K562 (cell line): Measurements from ENCODE around the gene NR3C2. TPM values are rescaled to one million over a fixed set of nuclear protein-coding genes. Genes with fewer than 3 reads are reported as not detected.

ENCODE experiments used
- ATAC-seq: fragments of 200-7000 bp; cut with Tn5 transposase; 3 replicates; pipeline ENCODE4 v1.9.1; 2020; ENCODE audit warnings: moderate library complexity
- BruUV-seq: library from RNA; stranded (reverse); fragments of 400-500 nt; replicated peaks from 2 replicates; lab custom pipeline; 2021; lab: Mats Ljungman, UMichigan
- CTCF ChIA-PET: fragments of 300-600 bp; formaldehyde crosslinking; extraction: SDS; loops from one replicate; lab custom pipeline; 2021; ENCODE audit warnings: low intra/inter-chr PET ratio; lab: Yijun Ruan, JAX
- POLR2A ChIA-PET: fragments of 300-600, 350-650 bp; sonication (Branson Sonifier 250); formaldehyde crosslinking; extraction: SDS; loops from one replicate; lab custom pipeline; 2021; ENCODE audit warnings: antibody characterized with exemption, inconsistent platforms; lab: Yijun Ruan, JAX
- DNase-seq, 4 experiments: peaks; one replicate each; pipeline versions ENCODE4 v3.0.0 to v3.0.0-alpha.2; 2011 to 2018; ENCODE audit warnings: low spot score in 3 of 4, mixed read lengths in 3 of 4; ENCODE audit errors: extremely low read depth in 1 of 4
- FAIRE-seq: peaks from 2 replicates; lab custom pipeline; 2011; peaks lifted over from hg19 to GRCh38; lab: Jason Lieb, UNC
- H2AFZ ChIP-seq: 2 replicates; pipeline ENCODE4 v1.6.0; 2011; ENCODE audit warnings: low read depth, low read length, control low read depth, inconsistent platforms
- H3K27ac ChIP-seq: fragments of 200-600 bp; 3 replicates; pipeline ENCODE4 v1.8.0; 2011; ENCODE audit warnings: low read depth, mild to moderate bottlenecking, control low read depth, inconsistent platforms, low read length, moderate library complexity, mixed read lengths; ENCODE audit errors: extremely low read depth
- H3K27me3 ChIP-seq, 2 experiments: fragments of 300-600 bp in 1 of 2; 2 replicates in 1 of 2; 3 replicates in 1 of 2; pipeline versions ENCODE4 v1.6.0 to v1.8.0; 2011; ENCODE audit warnings: inconsistent platforms in 2 of 2, low read length in 2 of 2, mild to moderate bottlenecking in 1 of 2, mixed read lengths in 1 of 2, moderate library complexity in 1 of 2; ENCODE audit not compliant: control insufficient read depth in 2 of 2, insufficient read depth in 2 of 2
- H3K36me3 ChIP-seq: fragments of 300-600 bp; 3 replicates; pipeline ENCODE4 v1.8.0; 2011; ENCODE audit warnings: mild to moderate bottlenecking, low read length, inconsistent platforms; ENCODE audit not compliant: control insufficient read depth, insufficient read depth
- H3K4me1 ChIP-seq, 2 experiments: fragments of 200-600 bp in 1 of 2; replicated peaks in 1 of 2; 2 replicates in 1 of 2; 3 replicates in 1 of 2; pipeline versions ENCODE4 v1.5.1 to v1.8.0; 2011; ENCODE audit warnings: inconsistent platforms in 2 of 2, low read length in 2 of 2, mild to moderate bottlenecking in 1 of 2, mixed read lengths in 1 of 2, moderate library complexity in 1 of 2; ENCODE audit not compliant: control insufficient read depth in 2 of 2, insufficient read depth in 2 of 2
- H3K4me2 ChIP-seq: 2 replicates; pipeline ENCODE4 v1.6.1; 2011; ENCODE audit warnings: low read length, control low read depth, inconsistent platforms, mixed read lengths; ENCODE audit not compliant: insufficient read depth
- H3K4me3 ChIP-seq: fragments of 200-600 bp; sonication (generic), shearing (Covaris generic); 2 replicates; pipeline ENCODE4 v1.5.1; 2016; ENCODE audit warnings: control low read depth, inconsistent platforms
- H3K79me2 ChIP-seq: fragments of 200-600 bp; 3 replicates; pipeline ENCODE4 v1.8.0; 2011; ENCODE audit warnings: low read length, inconsistent platforms; ENCODE audit not compliant: control insufficient read depth, insufficient read depth
- H3K9ac ChIP-seq, 2 experiments: 2 replicates each; pipeline versions ENCODE4 v1.6.0 to v1.6.1; 2011; ENCODE audit warnings: low read depth in 2 of 2, low read length in 2 of 2, control low read depth in 1 of 2, inconsistent platforms in 1 of 2, mild to moderate bottlenecking in 1 of 2, mixed read lengths in 1 of 2; ENCODE audit not compliant: insufficient read depth in 1 of 2
- H3K9me1 ChIP-seq: one replicate; pipeline ENCODE4 v1.6.0; 2011; ENCODE audit warnings: inconsistent platforms, mild to moderate bottlenecking, low read length, moderate library complexity; ENCODE audit not compliant: control insufficient read depth, insufficient read depth
- H3K9me3 ChIP-seq: replicated peaks from 2 replicates; pipeline ENCODE4 v1.5.1; 2011; ENCODE audit warnings: low read depth, low read length, inconsistent platforms; ENCODE audit not compliant: control insufficient read depth, insufficient read depth
- H4K20me1 ChIP-seq: replicated peaks from 2 replicates; pipeline ENCODE4 v1.6.1; 2011; ENCODE audit warnings: low read length, inconsistent platforms, mixed read lengths; ENCODE audit not compliant: control insufficient read depth, insufficient read depth
- ESRRB ChIP-seq: fragments of 250-450 bp; sonication (Bioruptor Pico); IDR thresholded peaks from 2 replicates; pipeline ENCODE4 v1.5.0; 2020; ENCODE audit warnings: mild to moderate bottlenecking, moderate library complexity, borderline replicate concordance
- EZH2 ChIP-seq: IDR thresholded peaks from 2 replicates; pipeline ENCODE4 v1.6.1; 2012; ENCODE audit warnings: low read depth, mild to moderate bottlenecking, inconsistent platforms, low read length, borderline replicate concordance
- HMBOX1 ChIP-seq: sonication (generic); IDR thresholded peaks from 2 replicates; pipeline ENCODE4 v1.6.1; 2016
- HOXB6 ChIP-seq: fragments of 250-450 bp; sonication (Bioruptor Pico); IDR thresholded peaks from 2 replicates; pipeline ENCODE4 v1.5.1; 2022; ENCODE audit warnings: mild to moderate bottlenecking, borderline replicate concordance
- ILK ChIP-seq: fragments of 450-650 bp; IDR thresholded peaks from 2 replicates; pipeline ENCODE4 v1.6.1; 2016; ENCODE audit warnings: missing genetic modification characterization, low read depth, mild to moderate bottlenecking, missing compliant biosample characterization, moderate library complexity, borderline replicate concordance
- NR2C2 ChIP-seq, 2 experiments: fragments of 200-800 bp in 1 of 2; sonication (Bioruptor generic) in 1 of 2; sonication (generic) in 1 of 2; formaldehyde crosslinking in 1 of 2; IDR thresholded peaks; 2 replicates each; pipeline versions ENCODE4 v1.6.1 to v1.8.0; 2016 to 2022; ENCODE audit warnings: mild to moderate bottlenecking in 1 of 2, missing compliant biosample characterization in 1 of 2, missing genetic modification characterization in 1 of 2, missing genetic modification reagents in 1 of 2
- POLR2H ChIP-seq: IDR thresholded peaks from 2 replicates; pipeline ENCODE4 v1.6.1; 2016; ENCODE audit warnings: missing genetic modification characterization, low read depth, mild to moderate bottlenecking, control low read depth, missing compliant biosample characterization, moderate library complexity
- TGIF2 ChIP-seq: sonication (generic); formaldehyde crosslinking; IDR thresholded peaks from 2 replicates; pipeline ENCODE4 v1.8.1; 2022; ENCODE audit warnings: mild to moderate bottlenecking, missing genetic modification reagents, moderate library complexity
- ZEB2 ChIP-seq: fragments of 450-650 bp; IDR thresholded peaks from 2 replicates; pipeline ENCODE4 v1.6.1; 2016
- ZNF398 ChIP-seq: fragments of 250-450 bp; sonication (Bioruptor Pico); IDR thresholded peaks from 2 replicates; pipeline ENCODE4 v1.8.0; 2021; ENCODE audit warnings: moderate library complexity, mild to moderate bottlenecking, inconsistent platforms
- ZNF431 ChIP-seq: sonication (generic); formaldehyde crosslinking; IDR thresholded peaks from 2 replicates; pipeline ENCODE4 v1.8.0; 2022; ENCODE audit warnings: mild to moderate bottlenecking, missing genetic modification reagents
- WGBS: fragments of 100-300 bp; shearing (Covaris generic); methylation state at CpG from one replicate; pipeline ENCODE4 v1.1.6; 2016; ENCODE audit warnings: low coverage, mixed read lengths; ENCODE audit not compliant: insufficient coverage; ENCODE audit errors: missing lambda C conversion rate; 5-methylcytosine and 5-hydroxymethylcytosine counted together
- in situ Hi-C: fragments of 300-500 bp; cut with MboI; formaldehyde crosslinking; loops from 4 replicates; pipeline ENCODE4 v1.15.0; 2018; ENCODE audit warnings: inconsistent platforms, mixed read lengths
- intact Hi-C: fragments of 100-400 bp; cut with micrococcal nuclease; formaldehyde crosslinking; loops from 2 replicates; pipeline ENCODE4 v1.14.2; 2022
- polyA plus RNA-seq, 8 experiments: library from polyadenylated mRNA; depleted of rRNA in 4 of 8; stranded (reverse) in 5 of 8; unstranded in 3 of 8; fragments of >200 nt; fragmentation: Nextera tagmentation in 2 of 8; fragmentation: Illumina TruSeq in 1 of 8; extraction: Ambion mirVana in 2 of 8; extraction: Trizol in 1 of 8; gene quantifications; 2 replicates each; pipeline versions ENCODE4 v1.2.1 to v1.2.3, GENCODE V29; 2011 to 2014; ENCODE audit warnings: inconsistent platforms in 1 of 8, missing spikeins in 1 of 8
- total RNA-seq, 7 experiments: library from RNA; depleted of rRNA in 6 of 7; stranded (reverse); fragments of >200 nt in 6 of 7; fragmentation: Illumina TruSeq in 2 of 7; extraction: Trizol in 2 of 7; gene quantifications; 2 replicates each; pipeline versions ENCODE4 v1.2.1 to v1.2.3, GENCODE V29; 2011 to 2021; ENCODE audit warnings: low replicate concordance in 1 of 7
- TF ChIP-seq, protein P1 (sequence below): fragments of 450-650 bp; IDR thresholded peaks from 2 replicates; pipeline ENCODE4 v1.6.1; 2018; ENCODE audit not compliant: partially characterized antibody

The NR3C2 gene
- total and polyA plus RNA-seq, 9 of the 15 experiments (the other 6 are each of a cell fraction or from before 2014, with no cell fraction given) = 0.01 to 0.28 (median 0.16) TPM; not detected in 2

DNA sequence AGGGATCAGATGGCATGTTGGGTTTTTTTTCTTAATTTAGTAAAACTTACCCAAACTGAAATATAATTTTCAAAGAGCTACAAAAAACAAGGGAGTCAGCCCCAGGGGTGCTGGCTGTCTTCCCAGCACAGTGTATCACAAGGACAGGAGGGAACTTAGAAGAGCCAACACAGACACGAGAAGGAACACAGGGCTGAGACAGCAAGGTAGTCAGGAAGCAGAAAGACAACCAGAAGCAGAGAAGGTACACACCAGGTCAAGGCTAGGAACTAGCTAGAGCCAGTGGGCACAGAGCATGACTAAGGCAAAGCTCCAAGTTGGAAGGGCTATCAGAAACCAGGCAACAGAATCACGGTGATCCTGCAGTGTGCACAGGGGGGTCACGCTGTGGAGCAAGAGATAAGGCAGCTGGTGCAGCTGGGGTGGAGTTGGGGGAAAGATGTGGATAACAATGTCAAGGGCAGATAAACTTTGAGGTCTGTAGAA, 168.7 kb downstream of the NR3C2 start:
- Histone ChIP-seq H3K4me2 (no peak overlapping the region), H3K9me3 (no peaks in the 10 kb centered on the region), H2AFZ (no peak overlapping the region), H3K27me3 (no peaks in the 10 kb centered on the region), H3K27ac (no peak overlapping the region), H3K36me3 (no peaks in the 10 kb centered on the region), H3K9me1 (no peaks in the 10 kb centered on the region), H3K4me3 (no peak overlapping the region), H3K9ac (no peak overlapping the region), H3K4me1 (no peaks in the 10 kb centered on the region), H4K20me1 (no peaks in the 10 kb centered on the region), H3K79me2 (no peaks in the 10 kb centered on the region)
- no TSS peak for BruUV-seq
- in situ Hi-C loops = no loop called here
- ChIA-PET CTCF (no interaction called here), POLR2A (no interaction called here)
- no peak for FAIRE-seq
- no peak for ATAC-seq
- intact Hi-C loops = no loop called here
- DNase-seq = no peak
- 0% methylated on average over 3 of the region's 3 CpGs for WGBS
- TF ChIP-seq ZNF431 (CRISPR knock-in tag) = no peak
- TF ChIP-seq ILK (tag) = no peak
- no peak for TF ChIP-seq TGIF2
- TF ChIP-seq ZNF398 = no peak
- no peak for TF ChIP-seq ESRRB
- TF ChIP-seq POLR2H (tag) = no peak
- no peak for TF ChIP-seq EZH2
- no peak for TF ChIP-seq HOXB6 (CRISPR knock-in tag)
- TF ChIP-seq, protein P1, sequence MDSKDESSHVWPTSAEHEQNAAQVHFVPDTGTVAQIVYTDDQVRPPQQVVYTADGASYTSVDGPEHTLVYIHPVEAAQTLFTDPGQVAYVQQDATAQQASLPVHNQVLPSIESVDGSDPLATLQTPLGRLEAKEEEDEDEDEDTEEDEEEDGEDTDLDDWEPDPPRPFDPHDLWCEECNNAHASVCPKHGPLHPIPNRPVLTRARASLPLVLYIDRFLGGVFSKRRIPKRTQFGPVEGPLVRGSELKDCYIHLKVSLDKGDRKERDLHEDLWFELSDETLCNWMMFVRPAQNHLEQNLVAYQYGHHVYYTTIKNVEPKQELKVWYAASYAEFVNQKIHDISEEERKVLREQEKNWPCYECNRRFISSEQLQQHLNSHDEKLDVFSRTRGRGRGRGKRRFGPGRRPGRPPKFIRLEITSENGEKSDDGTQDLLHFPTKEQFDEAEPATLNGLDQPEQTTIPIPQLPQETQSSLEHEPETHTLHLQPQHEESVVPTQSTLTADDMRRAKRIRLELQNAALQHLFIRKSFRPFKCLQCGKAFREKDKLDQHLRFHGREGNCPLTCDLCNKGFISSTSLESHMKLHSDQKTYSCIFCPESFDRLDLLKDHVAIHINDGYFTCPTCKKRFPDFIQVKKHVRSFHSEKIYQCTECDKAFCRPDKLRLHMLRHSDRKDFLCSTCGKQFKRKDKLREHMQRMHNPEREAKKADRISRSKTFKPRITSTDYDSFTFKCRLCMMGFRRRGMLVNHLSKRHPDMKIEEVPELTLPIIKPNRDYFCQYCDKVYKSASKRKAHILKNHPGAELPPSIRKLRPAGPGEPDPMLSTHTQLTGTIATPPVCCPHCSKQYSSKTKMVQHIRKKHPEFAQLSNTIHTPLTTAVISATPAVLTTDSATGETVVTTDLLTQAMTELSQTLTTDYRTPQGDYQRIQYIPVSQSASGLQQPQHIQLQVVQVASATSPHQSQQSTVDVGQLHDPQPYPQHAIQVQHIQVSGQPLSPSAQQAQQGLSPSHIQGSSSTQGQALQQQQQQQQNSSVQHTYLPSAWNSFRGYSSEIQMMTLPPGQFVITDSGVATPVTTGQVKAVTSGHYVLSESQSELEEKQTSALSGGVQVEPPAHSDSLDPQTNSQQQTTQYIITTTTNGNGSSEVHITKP = no peak
- no peak for TF ChIP-seq HMBOX1
- TF ChIP-seq ZEB2 = no peak
- no peak for TF ChIP-seq NR2C2 (CRISPR knock-in tag; IDR thresholded peaks at IDR 0.05)
- no peak for TF ChIP-seq NR2C2 (tag; IDR thresholded peaks at IDR 0.05)
